Measurements from ENCODE around the gene LIPE.
A peak's percentile ranks its signal among the peaks of the same experiment; 100 is the strongest.

LIPE gene

DNA sequence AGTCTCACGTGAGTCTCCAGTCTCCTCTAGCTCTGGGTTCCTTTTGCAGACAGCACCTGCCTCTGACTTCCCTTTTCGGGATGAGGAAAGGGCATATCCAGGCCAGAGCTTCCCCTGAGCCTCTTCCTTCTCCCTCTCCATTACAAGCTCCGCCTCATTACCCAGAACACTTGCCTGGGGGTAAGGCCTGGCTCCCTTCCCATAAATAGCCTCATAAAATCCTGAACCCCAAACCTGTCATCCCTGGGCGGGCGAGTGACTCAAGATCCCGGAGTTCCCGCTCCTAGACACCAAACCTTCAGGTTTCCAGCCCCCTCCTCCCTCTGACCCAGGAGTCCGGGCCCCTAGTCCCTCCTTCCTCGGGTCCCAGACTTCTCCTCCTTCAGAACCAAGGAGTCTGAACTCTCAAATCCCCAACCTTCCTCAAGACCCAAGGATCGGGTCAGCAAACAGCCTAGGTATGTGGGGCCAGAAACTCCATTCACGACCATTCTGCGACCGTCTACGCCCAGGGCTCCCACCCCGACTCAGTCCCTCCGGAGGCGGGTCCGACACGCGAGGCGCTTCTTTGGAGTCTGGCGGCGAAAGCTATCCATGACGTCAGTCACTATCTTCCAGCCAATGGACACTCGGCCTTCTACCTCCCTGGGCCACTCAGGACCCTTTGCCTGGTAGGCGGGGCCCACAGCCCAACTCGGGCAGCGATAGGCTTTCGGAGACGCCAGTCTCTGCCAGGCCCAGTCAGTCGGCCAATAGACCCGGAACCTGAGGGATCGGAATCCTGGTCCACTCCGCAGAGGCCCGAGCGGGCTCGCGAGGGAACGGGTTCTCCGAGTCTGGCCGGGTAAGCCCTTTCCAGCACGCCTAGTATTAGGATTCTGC is 30.6 kb downstream of the LIPE start:
- intact Hi-C loops (cut with DNase I) = no loop called here
- DNase-seq = peak; percentile 96 to 99 (median 98)

DNA sequence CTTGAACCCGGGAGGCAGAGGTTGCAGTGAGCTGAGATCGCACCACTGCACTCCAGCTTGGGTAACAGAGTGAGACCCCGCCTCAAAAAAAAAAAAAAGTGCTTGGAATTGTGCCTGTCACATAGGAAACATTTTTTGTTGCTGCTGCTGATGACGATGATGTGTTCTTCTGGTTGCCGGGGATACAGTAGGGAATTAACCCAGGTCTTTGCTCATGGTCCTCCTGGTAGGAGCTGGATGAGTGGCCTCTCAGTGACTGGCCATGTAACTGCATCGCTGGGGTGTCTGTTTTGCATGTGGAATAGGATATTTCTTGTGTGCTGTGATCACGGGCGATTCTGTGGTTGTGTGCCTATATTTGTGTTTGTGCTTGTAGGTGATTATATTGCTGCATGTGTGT is 32.4 kb downstream of the LIPE start:
- intact Hi-C loops (cut with DNase I) = no loop called here
- DNase-seq = no peak

DNA sequence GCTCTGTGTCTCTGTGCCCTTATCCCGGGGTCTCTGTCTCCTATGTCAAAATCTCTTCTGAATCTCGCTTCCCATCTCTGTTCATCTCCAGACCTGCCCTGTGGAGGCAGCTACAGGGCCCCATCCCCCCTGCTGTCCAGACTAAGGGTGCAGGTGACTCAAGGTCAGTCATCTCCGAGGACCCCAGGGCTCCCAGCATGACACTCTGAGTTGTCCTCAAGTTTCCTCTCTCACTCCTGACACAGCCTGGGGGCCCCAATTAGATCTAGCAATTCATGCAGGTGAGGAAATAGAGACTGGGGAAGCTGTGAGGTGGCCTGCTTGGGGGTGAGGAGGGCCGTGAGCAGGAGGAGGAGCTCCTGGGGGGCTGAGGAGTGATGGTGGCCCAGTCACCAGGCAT is 35.0 kb downstream of the LIPE start:
- intact Hi-C loops (cut with DNase I) = no loop called here

DNA sequence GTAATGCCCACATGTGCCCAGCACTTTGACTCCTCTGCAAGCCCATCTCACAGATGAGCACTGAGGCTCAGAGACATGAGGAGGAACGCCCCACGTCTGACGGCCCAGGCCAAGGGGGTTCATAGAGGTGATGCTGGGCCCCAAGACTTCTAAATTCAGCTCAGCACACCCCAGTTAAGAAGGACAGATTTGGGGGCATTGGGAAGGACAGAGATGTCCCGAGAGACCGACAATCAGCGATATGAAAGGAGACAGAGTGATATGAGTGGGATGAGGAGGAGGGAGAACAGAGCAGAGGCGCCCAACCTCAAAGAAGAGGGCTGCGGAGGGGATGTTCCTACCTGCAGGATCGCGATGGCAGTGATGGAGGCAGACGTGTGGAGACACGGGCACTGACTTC is 37.3 kb downstream of the LIPE start, which contains the start of gene CNFN:
Gene CNFN (minus strand): TSS at position 399 of the 400 bp plus-strand sequence. CDS start 1,260 bp downstream, outside the sequence.
- intact Hi-C loops (cut with DNase I) = no loop called here
- DNase-seq = peak in 2 of 42 donors; percentile 33 to 49

More for the DNA sequence above, 35.0 kb downstream of the LIPE start:
- no peak for DNase-seq

DNA sequence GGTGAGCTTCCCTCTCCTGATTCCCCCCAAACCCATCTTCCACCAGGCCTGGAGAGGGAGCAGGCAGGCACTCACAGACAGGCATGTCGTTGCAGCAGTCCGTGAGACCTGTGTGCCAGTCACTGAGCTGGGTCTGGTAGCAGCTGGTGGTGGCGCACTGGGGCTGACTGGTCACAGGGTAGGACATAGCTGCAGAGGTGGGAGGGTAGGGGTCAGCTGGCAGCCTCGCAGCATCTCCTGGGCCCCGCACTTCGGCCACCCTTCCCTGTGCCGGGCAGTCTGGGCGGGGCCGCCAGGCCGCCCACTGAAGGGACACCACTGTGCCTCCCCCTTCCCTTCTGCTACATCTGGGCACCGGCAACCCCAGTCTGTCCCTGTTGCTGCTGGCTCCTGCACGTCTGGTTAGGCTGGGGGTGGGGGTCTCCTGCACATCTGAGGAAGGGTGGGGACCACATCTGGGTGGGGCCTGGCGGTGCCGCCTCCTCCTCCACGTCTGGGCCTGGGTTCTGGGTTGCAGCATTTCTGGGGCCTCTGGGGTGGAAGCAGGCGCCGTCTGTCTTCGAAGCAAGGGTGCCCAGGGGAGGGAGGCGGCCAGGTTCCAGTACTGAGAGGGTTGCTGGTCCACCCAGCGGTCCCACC is 38.2 kb downstream of the LIPE start:
- intact Hi-C loops (cut with DNase I) = no loop called here
- DNase-seq = no peak

DNA sequence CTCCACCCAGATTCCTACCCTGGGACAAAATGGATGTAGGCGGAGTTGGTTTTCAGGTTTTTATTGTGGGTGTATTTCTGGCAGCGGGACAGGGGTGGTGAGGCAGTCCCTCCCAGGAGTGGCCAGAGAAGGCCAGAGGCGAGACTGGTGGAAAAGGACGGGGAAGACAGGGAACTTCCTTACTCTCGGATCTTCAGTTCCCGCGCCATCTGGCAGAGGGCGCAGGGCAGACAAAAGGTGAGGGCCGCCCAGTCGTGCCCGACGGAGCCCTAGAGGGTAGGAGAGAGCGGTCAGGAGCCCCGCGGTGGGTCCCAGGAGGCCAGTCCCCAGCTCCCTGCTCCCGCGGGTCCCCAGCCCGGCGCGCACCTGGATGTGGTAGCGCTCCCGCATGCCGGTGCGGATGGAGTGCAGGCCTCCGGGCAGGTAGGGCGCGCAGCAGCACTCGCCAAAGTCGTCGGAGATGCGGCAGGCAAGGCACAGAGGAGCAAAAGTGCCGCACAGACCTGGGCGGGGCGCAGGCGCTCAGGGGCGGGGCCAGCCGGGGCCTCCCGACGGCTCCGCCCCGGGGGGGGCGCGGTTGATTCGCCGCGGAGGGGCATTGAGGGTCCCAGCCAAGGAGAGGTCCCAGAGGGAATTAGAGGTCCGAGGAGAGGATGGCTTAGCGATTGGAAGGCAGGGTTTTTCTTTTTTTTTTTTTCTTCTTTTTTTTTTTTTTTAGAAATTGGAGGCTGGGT is 40.0 kb downstream of the LIPE start:
- peak in 41 of 42 donors; percentile 34 to 83 (median 65) for DNase-seq
- intact Hi-C loops (cut with DNase I) = no loop called here

DNA sequence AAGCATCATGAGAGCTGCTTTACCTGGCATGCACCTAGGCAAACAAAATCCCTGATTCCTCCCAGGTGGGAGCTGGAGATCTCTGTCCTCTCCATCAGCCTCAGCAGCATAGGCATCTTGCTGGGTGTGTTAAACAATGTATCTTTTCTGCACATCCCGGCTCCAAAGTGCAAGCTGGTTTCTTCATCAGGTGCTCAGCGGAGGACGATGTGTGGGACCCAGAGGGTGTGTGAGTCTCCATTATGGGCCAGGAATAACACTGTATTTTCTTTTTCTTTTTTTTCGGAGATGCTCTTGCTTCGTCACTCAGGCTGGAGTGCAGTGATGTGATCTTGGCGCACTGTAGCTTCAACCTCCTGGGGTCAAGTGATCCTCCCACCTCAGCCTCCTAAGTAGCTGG is 47.0 kb downstream of the LIPE start:
- intact Hi-C loops (cut with DNase I) = no loop called here
- DNase-seq = peak in 30 of 42 donors; percentile 16 to 83 (median 43)

DNA sequence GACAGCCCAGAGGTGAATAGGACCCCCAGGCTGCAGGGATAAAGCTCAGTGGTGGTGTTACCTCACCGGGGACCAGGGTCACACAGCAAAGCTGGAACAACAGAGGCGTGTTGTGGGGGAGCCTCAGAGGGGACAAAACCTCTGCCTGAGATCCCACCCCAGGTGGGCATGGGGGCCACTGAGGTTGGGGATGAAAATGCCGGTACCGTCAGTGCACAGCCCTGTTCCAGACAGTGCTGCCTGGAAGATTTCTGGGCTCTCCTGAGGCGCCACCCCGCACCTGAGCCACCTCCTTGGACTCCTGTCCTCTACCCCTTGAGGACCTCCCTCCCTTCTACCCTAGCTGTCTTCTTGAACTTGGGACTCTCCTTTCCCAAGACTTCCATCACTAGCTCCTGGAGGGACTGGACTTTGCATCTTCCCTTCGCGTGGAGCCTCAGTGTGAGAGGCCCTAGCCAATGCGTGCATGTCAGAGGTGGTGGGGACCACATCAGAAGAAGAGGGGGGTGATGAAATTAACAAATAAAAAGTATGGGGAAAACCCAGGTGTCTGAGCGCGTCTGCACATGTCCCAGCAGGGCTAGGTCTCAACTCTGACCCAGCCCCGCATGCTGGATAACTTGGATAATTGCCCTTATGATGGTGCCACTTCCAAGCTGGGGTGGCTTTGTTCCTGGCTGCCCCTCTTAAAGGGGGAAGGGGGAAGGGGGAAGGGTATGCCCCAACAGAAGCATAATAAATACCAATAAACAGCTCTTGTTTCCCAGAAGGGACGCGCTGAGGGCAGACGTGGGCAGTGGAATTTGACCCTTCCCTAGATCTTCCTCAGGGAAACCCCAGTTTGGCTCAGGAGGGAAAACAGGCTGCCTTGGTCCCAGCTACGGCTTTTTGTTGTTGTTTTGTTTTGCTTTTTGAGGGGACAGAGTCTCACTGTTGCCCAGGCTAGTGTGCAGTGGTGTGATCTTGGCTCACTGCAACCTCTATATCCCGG is 48.7 kb downstream of the LIPE start:
- intact Hi-C loops (cut with DNase I) = no loop called here

DNA sequence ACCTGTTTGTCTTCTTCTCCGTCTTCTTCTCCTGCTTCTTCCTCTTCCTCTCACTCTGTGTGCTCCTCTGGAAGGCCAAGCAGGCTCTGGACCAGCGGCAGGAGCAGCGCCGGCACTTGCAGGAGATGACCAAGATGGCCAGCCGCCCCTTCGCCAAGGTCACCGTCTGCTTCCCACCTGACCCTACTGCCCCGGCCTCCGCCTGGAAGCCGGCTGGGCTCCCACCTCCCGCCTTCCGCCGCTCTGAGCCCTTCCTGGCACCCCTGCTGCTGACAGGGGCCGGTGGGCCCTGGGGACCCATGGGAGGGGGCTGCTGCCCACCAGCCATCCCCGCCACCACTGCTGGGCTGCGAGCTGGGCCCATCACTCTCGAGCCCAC is 51.0 kb downstream of the LIPE start:
- intact Hi-C loops (cut with DNase I) = no loop called here
- no peak for DNase-seq

More for the DNA sequence above, 48.7 kb downstream of the LIPE start:
- no peak for DNase-seq

DNA sequence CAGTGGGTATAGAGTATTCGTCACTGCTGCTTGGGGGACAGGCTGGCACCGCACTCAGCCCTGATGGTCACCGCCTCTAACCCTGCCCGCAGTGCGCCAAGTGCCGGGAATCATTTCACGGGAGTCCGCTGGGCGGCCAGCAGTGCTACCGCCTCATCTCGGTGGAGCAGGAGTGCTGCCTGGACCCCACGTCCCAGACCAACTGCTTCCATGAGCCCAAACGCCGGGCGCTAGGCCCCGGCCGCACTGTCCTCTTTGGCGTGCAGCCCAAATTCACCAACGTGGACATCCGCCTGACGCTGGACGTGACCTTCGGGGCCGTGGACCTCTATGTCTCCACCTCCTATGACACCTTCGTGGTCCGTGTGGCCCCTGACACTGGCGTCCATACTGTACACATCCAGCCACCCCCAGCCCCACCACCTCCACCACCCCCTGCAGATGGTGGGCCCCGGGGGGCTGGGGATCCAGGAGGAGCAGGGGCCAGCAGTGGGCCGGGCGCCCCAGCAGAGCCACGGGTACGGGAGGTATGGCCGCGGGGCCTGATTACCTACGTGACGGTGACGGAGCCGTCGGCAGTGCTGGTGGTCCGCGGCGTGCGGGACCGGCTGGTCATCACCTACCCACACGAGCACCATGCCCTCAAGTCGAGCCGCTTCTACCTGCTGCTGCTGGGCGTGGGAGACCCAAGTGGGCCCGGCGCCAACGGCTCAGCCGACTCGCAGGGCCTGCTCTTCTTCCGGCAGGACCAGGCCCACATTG is 51.6 kb downstream of the LIPE start:
- no peak for DNase-seq
- intact Hi-C loops (cut with DNase I) = no loop called here

DNA sequence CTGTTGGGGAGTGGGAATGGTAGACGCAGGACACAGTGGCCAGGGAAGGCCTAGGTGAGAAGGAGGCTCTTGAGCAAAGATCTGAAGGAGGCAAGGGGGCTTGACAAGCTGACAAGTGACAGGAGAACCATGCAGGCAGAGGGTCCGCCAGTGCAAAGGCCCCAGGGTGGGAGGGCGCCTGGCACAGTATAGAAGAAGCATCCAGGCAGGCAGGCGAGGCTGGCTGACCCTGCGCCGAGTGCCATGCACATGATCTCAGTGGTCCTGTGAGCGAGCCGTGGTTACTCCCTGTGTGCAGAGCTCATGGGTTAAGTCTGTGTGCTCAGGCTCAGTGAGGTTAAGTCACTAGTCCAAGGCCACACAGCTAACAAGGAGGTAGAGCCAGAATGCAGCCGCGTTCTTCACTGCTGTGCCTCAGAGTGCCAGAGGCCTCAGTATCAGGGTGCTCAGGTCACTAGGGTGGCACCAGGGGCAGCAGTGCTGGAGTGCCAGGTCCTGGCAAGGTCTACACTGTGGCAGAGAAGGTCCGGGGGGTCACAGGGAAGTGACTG is 52.3 kb downstream of the LIPE start:
- no peak for DNase-seq
- intact Hi-C loops (cut with DNase I) = no loop called here

DNA sequence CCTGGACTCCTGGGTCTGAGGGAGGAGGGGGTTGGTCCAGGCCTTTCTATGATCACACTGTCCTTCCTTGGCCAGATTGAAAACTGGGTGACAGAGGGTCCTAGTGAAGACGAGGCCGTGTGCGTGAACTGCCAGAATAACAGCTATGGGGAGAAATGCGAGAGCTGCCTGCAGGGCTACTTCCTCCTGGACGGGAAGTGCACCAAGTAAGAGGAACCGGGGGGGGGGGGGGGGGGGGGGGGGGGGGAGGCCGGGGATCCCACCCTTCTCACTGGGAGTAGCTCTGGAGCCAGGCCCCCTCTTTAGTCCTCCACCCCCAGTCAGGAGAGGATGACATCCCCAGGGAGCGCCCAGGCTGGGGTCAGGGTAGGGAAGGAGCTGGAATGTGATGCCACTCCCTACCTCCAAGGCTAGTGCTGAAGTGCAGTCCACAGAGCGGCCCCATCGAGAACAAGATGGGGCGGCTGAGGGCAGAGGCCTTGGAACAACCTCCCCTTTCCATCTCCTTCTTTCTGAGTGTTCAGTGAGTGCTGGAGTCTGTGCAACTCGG is 56.5 kb downstream of the LIPE start:
- no peak for DNase-seq
- intact Hi-C loops (cut with DNase I) = no loop called here

DNA sequence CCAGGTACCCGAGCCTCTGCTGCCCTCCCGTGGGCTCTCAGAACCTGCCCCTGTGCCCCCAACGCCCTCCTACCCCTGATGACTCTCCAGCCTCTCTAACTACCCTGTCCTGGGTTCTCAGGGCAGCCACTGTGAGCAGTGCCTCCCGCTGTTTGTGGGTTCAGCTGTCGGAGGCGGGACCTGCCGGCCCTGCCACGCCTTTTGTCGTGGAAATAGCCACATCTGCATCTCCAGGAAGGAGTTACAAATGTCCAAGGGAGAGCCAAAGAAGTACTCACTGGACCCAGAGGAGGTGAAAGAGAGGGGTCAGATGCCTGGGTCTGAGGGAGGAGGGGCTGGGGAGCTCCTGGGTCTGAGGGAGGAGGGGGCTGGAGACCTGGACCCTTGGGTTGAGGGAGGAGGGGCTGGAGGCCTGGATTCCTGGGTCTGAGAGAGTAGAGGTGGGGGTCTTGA is 57.1 kb downstream of the LIPE start:
- intact Hi-C loops (cut with DNase I) = no loop called here
- DNase-seq = no peak

DNA sequence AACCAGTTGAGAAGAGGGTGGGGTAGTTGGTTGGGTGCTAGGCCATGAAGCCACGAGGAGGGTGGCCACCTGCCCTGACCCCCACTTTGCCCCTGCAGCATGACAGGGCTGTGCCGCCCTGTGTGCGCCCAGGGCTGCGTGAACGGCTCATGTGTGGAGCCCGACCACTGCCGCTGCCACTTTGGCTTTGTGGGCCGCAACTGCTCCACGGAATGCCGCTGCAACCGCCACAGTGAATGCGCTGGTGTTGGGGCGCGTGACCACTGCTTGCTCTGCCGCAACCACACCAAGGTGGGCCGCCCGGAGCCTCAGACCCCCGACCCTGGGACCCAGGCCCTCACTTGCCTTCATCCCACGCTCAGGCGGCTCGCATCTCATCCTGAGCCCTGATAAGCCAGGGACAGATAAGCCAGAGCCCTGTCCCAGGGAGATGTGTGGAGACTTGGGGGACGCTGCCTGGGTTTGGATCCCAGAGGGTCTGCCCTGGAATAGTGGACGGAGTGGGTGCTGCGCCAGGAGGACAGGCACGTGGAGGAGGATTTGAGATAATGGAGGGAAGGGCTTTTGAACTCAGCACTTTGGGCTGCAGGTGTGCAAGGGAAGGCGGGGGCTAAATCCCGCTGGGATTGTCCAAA is 57.6 kb downstream of the LIPE start:
- intact Hi-C loops (cut with DNase I) = no loop called here
- DNase-seq = no peak

DNA sequence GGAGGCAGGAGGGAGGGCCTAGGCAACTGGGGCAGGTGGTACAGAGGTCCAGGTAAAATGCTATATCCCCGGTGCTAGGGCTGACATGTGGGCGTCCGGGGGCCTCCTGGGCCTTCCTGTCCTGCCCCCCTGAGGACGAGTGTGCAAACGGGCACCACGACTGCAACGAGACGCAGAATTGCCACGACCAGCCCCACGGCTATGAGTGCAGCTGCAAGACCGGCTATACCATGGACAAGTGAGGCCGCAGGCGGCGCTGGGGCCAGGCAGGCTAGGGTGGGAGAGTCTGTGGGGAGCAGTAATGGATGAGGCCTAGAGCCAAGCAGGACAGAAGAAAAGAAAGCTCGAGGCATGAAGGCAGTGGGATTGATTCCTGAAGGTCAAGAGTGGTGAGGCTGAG is 58.4 kb downstream of the LIPE start:
- DNase-seq = no peak
- intact Hi-C loops (cut with DNase I) = no loop called here

DNA sequence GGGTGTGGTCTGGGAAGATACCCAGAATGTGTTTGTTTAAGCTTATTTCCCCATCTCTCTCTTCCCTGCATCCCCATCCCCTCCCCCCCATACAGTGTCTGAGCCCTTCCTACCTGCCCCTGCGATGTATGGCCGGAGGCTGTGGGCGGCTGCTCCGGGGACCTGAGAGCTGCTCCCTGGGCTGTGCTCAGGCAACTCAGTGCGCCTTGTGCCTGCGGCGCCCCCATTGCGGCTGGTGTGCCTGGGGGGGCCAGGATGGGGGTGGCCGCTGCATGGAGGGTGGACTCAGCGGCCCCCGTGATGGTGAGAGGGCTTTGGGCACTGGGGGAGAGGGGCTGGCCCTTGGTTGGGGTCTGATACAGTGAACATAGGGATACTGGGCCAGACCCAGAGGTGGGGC is 58.8 kb downstream of the LIPE start:
- intact Hi-C loops (cut with DNase I) = no loop called here

DNA sequence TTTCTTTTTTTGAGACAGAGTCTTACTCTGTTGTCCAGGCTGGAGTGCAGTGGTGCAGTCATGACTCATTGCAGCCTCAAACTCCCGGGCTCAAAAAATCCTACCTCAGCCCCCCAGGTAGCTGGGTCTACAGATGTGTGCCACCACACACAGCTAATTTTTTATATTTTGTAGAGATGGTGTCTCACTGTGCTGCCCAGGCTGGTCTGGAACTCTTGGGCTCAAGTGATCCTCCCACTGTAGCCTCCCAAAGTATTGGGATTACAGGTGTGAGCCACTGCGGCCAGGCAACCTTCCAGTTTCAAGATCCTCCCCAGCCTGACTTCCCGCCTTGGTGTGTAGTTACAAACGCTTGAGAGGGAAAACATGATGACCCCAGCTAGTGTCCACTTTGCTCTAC is 59.3 kb downstream of the LIPE start:
- DNase-seq = no peak
- intact Hi-C loops (cut with DNase I) = no loop called here

More for the DNA sequence above, 58.8 kb downstream of the LIPE start:
- no peak for DNase-seq
